ENCODE measurements around the gene MIDN.
A peak's percentile ranks its signal among the peaks of the same experiment; 100 is the strongest.
"Not testable (repeated sequence)": the region's sequence is repeated elsewhere in the genome, so short reads cannot be mapped to it uniquely, and the experiment has no call there.

MIDN gene

DNA sequence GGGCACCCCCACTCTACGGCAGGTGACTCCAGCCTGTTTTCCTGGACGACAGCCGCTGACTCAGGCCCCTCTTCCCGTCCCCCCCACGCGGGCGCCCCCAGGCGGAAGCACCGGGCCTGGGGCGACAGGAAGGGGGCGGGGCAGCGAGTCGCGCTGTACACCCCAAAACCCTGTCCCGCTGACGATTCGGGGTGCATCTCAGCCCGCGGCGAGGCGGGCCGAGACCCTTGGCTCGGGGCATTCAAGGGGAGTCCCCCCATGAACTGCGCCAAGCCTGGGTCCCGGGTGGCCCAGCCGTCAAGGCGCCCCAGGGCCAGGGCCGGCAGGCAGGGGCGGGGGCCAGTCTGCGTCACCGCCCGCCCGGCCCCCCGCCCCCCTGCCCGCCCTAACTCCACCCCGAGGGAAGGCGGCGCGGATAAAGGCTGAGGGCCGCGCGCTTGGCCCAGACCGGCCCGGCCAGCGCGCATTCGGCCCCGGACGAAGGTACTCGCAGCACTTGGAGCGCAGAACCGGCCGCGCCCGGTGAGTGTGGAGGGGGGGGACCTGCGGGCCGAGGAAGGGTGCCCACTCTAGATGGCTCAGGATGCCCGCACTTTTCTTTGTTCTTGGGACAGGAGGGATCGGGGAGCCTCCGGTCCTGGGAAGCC is at the start of gene MIDN:
Gene MIDN, plus strand, starts transcription at position 445 of the 647 bp plus-strand sequence. CDS start 1,714 bp downstream, outside the sequence.
- POLR2A ChIA-PET (ENCODE audit: low non-redundant PET) = no interaction called here
- CTCF ChIA-PET = interaction anchor here (1.0 kb wide), 2 partner anchors 17 to 20 kb away, joined by 4 read pairs; no protein-coding TSS in a partner anchor
- DNase-seq (ENCODE audit: low spot score) = peak; percentile 65
- peak within 1 kb of the TSS; percentile 100 for H3K27ac ChIP-seq
- TF ChIP-seq, protein P1, sequence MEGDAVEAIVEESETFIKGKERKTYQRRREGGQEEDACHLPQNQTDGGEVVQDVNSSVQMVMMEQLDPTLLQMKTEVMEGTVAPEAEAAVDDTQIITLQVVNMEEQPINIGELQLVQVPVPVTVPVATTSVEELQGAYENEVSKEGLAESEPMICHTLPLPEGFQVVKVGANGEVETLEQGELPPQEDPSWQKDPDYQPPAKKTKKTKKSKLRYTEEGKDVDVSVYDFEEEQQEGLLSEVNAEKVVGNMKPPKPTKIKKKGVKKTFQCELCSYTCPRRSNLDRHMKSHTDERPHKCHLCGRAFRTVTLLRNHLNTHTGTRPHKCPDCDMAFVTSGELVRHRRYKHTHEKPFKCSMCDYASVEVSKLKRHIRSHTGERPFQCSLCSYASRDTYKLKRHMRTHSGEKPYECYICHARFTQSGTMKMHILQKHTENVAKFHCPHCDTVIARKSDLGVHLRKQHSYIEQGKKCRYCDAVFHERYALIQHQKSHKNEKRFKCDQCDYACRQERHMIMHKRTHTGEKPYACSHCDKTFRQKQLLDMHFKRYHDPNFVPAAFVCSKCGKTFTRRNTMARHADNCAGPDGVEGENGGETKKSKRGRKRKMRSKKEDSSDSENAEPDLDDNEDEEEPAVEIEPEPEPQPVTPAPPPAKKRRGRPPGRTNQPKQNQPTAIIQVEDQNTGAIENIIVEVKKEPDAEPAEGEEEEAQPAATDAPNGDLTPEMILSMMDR (conservative IDR thresholded peaks at IDR 0.05; ENCODE audit: low read depth) = no peak; the same call in 1 of the 2 replicates

DNA sequence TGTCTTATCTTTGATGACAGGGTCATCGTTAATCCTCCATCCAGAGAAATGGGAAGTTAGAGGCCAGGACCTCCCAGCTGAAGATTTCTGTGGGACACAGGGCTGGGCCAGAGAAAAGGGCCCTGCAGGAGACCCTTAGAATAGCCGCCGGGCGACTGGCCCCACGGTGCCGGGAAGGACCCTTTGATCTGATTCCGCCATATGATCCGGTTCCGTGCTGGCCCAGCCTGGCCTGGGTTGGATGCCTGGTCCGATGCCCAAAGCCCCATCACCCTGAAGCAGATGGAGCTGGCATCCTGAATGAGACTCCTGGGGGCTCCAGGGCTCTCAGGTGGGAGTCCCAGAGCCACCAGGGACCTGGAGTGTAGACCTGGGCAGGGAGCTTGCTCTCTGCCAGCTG is 48.9 kb upstream of the MIDN start:
- TF ChIP-seq, protein P1 (conservative IDR thresholded peaks at IDR 0.05; ENCODE audit: low read depth) = no peak
- CTCF ChIA-PET = interaction anchor here (1.7 kb wide), 1 partner anchor 86 kb away, joined by 7 read pairs; no protein-coding TSS in a partner anchor
- DNase-seq (ENCODE audit: low spot score) = no peak
- POLR2A ChIA-PET (ENCODE audit: low non-redundant PET) = no interaction called here
- H3K27ac ChIP-seq = 0 out of 2 replicates have a peak overlapping the region, but pooled peaks have one; percentile 3

DNA sequence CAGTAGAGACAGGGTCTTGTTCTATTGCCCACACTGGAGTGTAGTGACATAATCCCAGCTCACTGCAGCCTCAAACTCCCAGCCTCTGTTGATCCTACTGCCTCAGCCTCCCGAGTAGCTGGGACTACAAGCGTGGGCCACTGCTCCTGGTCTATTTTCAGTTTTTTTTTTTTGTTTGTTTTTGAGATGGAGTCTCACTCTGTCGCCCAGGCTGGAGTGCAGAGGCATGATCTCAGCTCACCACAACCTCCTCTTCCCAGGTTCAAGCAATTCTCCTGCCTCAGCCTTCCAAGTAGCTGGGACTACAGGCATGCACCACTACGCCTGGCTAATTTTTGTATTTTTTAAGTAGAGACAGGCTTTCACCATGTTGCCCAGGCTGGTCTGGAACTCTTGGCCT is 47.8 kb upstream of the MIDN start:
- POLR2A ChIA-PET (ENCODE audit: low non-redundant PET); DNase-seq (ENCODE audit: low spot score); CTCF ChIA-PET: not testable (repeated sequence)
- H3K27ac ChIP-seq = peak overlapping the region; percentile 5; the same call in 1 of the 2 replicates

DNA sequence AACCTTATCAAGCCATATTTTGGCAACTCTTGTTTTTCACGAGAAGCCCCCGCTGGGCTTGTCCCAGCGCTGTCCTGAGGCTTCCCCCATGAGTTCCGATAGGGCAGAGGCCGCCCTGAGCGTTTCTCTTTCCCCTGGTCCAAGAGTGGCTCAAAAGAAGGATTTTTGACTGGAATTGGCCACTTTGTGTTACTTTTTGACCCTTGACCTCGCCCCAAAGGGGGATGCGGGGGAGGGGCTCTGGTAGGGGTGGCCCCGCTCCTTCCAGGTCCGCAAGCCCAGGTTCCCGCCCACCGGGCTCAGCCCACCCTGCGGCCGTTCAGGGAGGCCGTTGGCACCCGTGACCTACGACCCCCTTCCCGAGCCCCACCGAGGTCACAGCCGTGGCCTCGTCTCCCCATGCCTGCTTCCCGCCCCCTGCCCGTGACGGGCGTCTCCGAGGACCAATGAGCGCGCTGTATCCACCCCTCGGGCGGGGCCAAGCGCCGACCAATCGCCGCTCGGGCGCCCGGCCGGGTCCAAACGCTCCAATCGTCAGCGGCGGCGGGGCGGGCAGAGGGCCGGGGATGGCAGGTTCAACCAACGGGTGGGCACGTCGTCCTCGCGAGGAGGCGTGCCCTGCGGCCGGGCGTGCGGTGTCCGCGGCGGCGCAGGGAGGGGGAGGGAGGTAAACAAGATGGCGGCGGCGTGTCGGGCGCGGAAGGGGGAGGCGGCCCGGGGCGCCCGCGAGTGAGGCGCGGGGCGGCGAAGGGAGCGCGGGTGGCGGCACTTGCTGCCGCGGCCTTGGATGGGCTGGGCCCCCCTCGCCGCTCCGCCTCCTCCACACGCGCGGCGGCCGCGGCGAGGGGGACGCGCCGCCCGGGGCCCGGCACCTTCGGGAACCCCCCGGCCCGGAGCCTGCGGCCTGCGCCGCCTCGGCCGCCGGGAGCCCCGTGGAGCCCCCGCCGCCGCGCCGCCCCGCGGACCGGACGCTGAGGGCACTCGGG is 43.0 kb upstream of the MIDN start, which contains the start of gene STK11:
Gene STK11, plus strand, starts transcription at position 665 of the 986 bp plus-strand sequence. CDS start 1,136 bp downstream, outside the sequence.
- DNase-seq (ENCODE audit: low spot score) = peak; percentile 99
- H3K27ac ChIP-seq = peak within 1 kb of the TSS; percentile 98
- POLR2A ChIA-PET (ENCODE audit: low non-redundant PET) = no interaction called here
- TF ChIP-seq, protein P1 (conservative IDR thresholded peaks at IDR 0.05; ENCODE audit: low read depth) = no peak
- CTCF ChIA-PET = interaction anchor here (0.6 kb wide), 1 partner anchor 140 kb away, joined by 3 read pairs; no protein-coding TSS in a partner anchor

DNA sequence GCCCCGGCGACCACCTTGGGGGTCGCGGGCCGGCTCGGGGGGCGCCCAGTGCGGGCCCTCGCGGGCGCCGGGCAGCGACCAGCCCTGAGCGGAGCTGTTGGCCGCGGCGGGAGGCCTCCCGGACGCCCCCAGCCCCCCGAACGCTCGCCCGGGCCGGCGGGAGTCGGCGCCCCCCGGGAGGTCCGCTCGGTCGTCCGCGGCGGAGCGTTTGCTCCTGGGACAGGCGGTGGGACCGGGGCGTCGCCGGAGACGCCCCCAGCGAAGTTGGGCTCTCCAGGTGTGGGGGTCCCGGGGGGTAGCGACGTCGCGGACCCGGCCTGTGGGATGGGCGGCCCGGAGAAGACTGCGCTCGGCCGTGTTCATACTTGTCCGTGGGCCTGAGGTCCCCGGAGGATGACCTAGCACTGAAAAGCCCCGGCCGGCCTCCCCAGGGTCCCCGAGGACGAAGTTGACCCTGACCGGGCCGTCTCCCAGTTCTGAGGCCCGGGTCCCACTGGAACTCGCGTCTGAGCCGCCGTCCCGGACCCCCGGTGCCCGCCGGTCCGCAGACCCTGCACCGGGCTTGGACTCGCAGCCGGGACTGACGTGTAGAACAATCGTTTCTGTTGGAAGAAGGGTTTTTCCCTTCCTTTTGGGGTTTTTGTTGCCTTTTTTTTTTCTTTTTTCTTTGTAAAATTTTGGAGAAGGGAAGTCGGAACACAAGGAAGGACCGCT is 42.1 kb upstream of the MIDN start:
- TF ChIP-seq, protein P1 (conservative IDR thresholded peaks at IDR 0.05; ENCODE audit: low read depth) = no peak
- POLR2A ChIA-PET (ENCODE audit: low non-redundant PET) = no interaction called here
- DNase-seq (ENCODE audit: low spot score) = no peak
- CTCF ChIA-PET = interaction anchor here (0.5 to 0.9 kb wide), 4 partner anchors 17 to 141 kb away, joined by 3 to 6 read pairs (median 3); no protein-coding TSS in a partner anchor
- peak overlapping the region; percentile 98 for H3K27ac ChIP-seq

DNA sequence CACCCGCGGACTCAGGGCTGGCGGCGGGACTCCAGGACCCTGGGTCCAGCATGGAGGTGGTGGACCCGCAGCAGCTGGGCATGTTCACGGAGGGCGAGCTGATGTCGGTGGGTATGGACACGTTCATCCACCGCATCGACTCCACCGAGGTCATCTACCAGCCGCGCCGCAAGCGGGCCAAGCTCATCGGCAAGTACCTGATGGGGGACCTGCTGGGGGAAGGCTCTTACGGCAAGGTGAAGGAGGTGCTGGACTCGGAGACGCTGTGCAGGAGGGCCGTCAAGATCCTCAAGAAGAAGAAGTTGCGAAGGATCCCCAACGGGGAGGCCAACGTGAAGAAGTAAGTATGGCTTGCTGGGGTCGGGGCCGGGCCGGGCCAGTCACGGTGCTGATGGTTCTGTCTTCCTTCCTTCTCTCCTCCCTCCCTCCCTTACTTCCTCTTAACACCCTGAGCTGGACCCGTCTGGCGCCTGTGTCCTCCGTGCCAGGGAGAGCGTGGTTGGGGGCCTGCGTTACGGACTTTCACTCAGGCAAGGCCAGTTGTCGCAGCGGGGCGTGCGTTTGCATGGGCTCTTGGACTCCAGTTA is 41.4 kb upstream of the MIDN start:
- peak overlapping the region; percentile 98 for H3K27ac ChIP-seq
- CTCF ChIA-PET = interaction anchor here (0.5 to 0.9 kb wide), 3 partner anchors 16 to 39 kb away, joined by 3 to 6 read pairs (median 3); no protein-coding TSS in a partner anchor
- TF ChIP-seq, protein P1 (conservative IDR thresholded peaks at IDR 0.05; ENCODE audit: low read depth) = no peak
- no peak for DNase-seq (ENCODE audit: low spot score)
- POLR2A ChIA-PET (ENCODE audit: low non-redundant PET) = no interaction called here

DNA sequence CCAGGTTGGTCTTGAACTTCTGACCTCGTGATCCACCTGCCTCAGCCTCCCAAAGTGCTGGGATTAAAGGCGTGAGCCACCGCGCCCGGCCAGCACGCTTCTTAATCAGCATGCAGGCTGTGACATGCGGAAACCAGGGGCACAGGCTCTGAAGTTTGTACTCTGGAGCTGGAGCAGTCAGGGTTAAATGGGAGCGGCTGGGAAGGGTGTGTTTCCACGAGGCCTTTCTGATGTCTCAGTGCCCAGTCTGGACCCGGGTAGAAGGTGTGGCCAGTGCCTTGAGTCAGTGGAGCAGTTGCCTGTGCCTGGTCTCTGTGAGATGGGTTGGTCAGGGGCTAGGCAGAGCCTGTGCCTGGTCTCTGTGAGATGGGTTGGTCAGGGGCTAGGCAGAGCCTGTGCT is 39.6 kb upstream of the MIDN start:
- CTCF ChIA-PET = interaction anchor here (1.2 kb wide), 1 partner anchor 14 kb away, joined by 3 read pairs; no protein-coding TSS in a partner anchor
- peak; percentile 67 for DNase-seq (ENCODE audit: low spot score)
- peak overlapping the region; percentile 98 for H3K27ac ChIP-seq
- POLR2A ChIA-PET (ENCODE audit: low non-redundant PET) = interaction anchor here (0.5 kb wide), 1 partner anchor 186 kb away, joined by 6 read pairs; no protein-coding TSS in a partner anchor

All from RWPE1 (cell line).